Mucosa of descending colon (tissue), 3 donors: ENCODE results near the gene DPY19L3. TPM values are rescaled to one million over a fixed set of nuclear protein-coding genes. Genes with fewer than 3 reads are reported as not detected.
"Not testable (repeated sequence)": the region's sequence is repeated elsewhere in the genome, so short reads cannot be mapped to it uniquely, and the experiment has no call there.

Experiments used
- ATAC-seq: fragments of 200-7000 bp; cut with Tn5 transposase; one replicate; pipeline ENCODE4 v1.9.1; 2020; ENCODE audit warnings: mild to moderate bottlenecking, moderate library complexity
- DNase-seq, 3 donors: peaks; one replicate each; pipeline ENCODE4 v3.0.0-alpha.2; 2020
- H3K36me3 ChIP-seq: fragments of 200-600 bp; one replicate; pipeline ENCODE4 v1.8.0; 2021; ENCODE audit warnings: low read depth, mild to moderate bottlenecking
- H3K4me1 ChIP-seq: fragments of 200-600 bp; one replicate; pipeline ENCODE4 v1.8.0; 2021; ENCODE audit warnings: low read depth, mild to moderate bottlenecking
- H3K4me3 ChIP-seq: fragments of 200-600 bp; one replicate; pipeline ENCODE4 v1.8.0; 2021; ENCODE audit warnings: mild to moderate bottlenecking
- H3K9me3 ChIP-seq: fragments of 200-600 bp; one replicate; pipeline ENCODE4 v1.8.0; 2021; ENCODE audit warnings: mild to moderate bottlenecking
- intact Hi-C, 2 donors: fragments of 100-400 bp; cut with DNase I in 1 of 2; cut with micrococcal nuclease in 1 of 2; formaldehyde crosslinking; loops; one replicate each; pipeline versions ENCODE4 v1.11.0 to v1.11.1; 2022; cut with DNase I, micrococcal nuclease
- total RNA-seq, 3 donors: library from RNA; stranded (reverse); fragmentation: NEBNext Ultra II Directional in 2 of 3; extraction: Animal tissue kit (Norgen Biotek cat#: 25700) in 2 of 3; gene quantifications; one replicate each; pipeline versions ENCODE4 v1.2.1 to v1.2.4, GENCODE V29; 2021 to 2023
- TF ChIP-seq, protein P1 (sequence below): fragments of 200-600 bp; IDR thresholded peaks from one replicate; pipeline ENCODE4 v1.8.0; 2022; ENCODE audit warnings: antibody characterized with exemption, mild to moderate bottlenecking
- donor health status: DM: no; HTN: no; CAD: no; lungs with moderate emphysema.
- donor health status: DM: no; HTN: no; CAD: no.
- donor health status: DM: no; HTN: yes; CAD: no.

The DPY19L3 gene
- total RNA-seq, 3 donors from 2014 or later = 20.0 to 24.0 (median 21.5) TPM

- intact Hi-C loops, DNase-seq, H3K9me3 ChIP-seq, H3K36me3 ChIP-seq, ATAC-seq, H3K4me3 ChIP-seq: not testable (repeated sequence)
- peaks cover 16% of the 10 kb centered on the region for H3K4me1 ChIP-seq
- TF ChIP-seq, protein P1, sequence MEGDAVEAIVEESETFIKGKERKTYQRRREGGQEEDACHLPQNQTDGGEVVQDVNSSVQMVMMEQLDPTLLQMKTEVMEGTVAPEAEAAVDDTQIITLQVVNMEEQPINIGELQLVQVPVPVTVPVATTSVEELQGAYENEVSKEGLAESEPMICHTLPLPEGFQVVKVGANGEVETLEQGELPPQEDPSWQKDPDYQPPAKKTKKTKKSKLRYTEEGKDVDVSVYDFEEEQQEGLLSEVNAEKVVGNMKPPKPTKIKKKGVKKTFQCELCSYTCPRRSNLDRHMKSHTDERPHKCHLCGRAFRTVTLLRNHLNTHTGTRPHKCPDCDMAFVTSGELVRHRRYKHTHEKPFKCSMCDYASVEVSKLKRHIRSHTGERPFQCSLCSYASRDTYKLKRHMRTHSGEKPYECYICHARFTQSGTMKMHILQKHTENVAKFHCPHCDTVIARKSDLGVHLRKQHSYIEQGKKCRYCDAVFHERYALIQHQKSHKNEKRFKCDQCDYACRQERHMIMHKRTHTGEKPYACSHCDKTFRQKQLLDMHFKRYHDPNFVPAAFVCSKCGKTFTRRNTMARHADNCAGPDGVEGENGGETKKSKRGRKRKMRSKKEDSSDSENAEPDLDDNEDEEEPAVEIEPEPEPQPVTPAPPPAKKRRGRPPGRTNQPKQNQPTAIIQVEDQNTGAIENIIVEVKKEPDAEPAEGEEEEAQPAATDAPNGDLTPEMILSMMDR = peak; percentile 17
Observed at GRCh38 chr19:32377088-32377487, 28.5 kb upstream of the DPY19L3 start.

DNA sequence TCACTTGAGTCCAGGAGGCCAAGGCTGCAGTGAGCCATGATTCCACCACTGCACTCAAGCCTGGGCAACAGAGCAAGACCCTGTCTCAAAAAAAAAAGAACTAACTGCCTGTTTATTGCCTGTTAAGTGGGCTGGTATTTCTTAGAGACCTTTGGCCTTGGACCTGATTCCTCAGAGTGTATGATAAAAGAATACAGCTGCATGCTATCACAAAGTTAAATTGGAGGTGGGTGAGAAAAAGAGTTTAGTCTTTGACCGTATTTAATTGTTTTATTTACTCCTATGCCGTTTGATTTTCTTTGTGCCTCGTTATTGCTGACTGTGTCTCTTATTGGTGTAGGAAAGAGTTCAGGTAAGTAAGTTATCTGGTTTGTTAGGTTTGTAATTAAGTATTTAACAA lies 25.3 kb upstream of the DPY19L3 start:
- H3K9me3 ChIP-seq = no peaks in the 10 kb centered on the region
- no peaks in the 10 kb centered on the region for H3K4me1 ChIP-seq
- H3K4me3 ChIP-seq = no peak overlapping the region
- peak; percentile 37 for ATAC-seq
- intact Hi-C loops = no loop called here
- H3K36me3 ChIP-seq = no peaks in the 10 kb centered on the region
- no peak for DNase-seq
- TF ChIP-seq, protein P1 = no peak

- ATAC-seq (peak; percentile 94), DNase-seq (peak; percentile 43 to 71 (median 53))
- TF ChIP-seq, protein P1 = no peak
- Histone ChIP-seq H3K4me3 (no peak overlapping the region), H3K4me1 (peaks cover 7% of the 10 kb centered on the region), H3K9me3 (no peaks in the 10 kb centered on the region), H3K36me3 (no peaks in the 10 kb centered on the region)
- intact Hi-C loops = no loop called here
Observed at GRCh38 chr19:32387701-32388392, 17.7 kb upstream of the DPY19L3 start.

DNA sequence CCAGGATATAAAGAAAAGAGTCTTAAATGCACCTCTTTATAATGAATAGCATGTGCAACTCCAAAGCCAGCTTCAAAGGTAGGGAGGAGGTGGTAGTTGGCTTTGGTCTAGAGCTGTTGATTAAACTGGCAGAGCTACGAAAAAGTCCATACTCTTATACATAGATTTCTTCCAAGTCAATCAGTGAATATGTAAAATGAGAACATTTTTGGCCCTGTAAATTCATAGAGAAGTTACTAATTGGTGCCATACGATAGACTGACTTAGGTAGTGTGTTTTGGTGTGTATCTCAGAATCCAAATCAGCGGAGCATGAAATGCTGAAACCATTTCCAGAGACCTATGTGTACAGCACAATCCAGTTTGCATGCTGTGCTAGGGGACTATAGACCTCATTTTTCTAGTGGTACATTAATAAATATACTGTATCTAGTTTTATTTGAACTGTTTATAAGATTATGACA lies 17.1 kb upstream of the DPY19L3 start:
- Histone ChIP-seq H3K9me3 (no peaks in the 10 kb centered on the region), H3K4me1 (peaks cover 7% of the 10 kb centered on the region), H3K4me3 (no peak overlapping the region), H3K36me3 (no peaks in the 10 kb centered on the region)
- no peak for ATAC-seq
- intact Hi-C loops = no loop called here
- TF ChIP-seq, protein P1 = no peak
- no peak for DNase-seq

GRCh38 chr19:32392901-32393300 lies 12.7 kb upstream of the DPY19L3 start:
- no peaks in the 10 kb centered on the region for H3K9me3 ChIP-seq
- H3K4me3 ChIP-seq = no peak overlapping the region
- DNase-seq (no peak), ATAC-seq (no peak)
- H3K4me1 ChIP-seq = peaks cover 7% of the 10 kb centered on the region
- H3K36me3 ChIP-seq = no peaks in the 10 kb centered on the region
- intact Hi-C loops = no loop called here
- TF ChIP-seq, protein P1 = no peak
